GM23248 (cell line): ENCODE data around the gene ZNF598.

Experiments
- EZH2 ChIP-seq: fragments of 200-600 bp; sonication (generic); IDR thresholded peaks from 2 replicates; pipeline ENCODE4 v1.6.1; 2018; ENCODE audit warnings: antibody characterized with exemption, mild to moderate bottlenecking; ENCODE audit not compliant: insufficient read depth, poor library complexity, severe bottlenecking
- EZH2phosphoT487 ChIP-seq: fragments of 200-600 bp; sonication (generic); IDR thresholded peaks from 2 replicates; pipeline ENCODE4 v1.6.1; 2018; ENCODE audit warnings: antibody characterized with exemption, moderate library complexity, mild to moderate bottlenecking, low read depth; ENCODE audit not compliant: insufficient read depth

DNA sequence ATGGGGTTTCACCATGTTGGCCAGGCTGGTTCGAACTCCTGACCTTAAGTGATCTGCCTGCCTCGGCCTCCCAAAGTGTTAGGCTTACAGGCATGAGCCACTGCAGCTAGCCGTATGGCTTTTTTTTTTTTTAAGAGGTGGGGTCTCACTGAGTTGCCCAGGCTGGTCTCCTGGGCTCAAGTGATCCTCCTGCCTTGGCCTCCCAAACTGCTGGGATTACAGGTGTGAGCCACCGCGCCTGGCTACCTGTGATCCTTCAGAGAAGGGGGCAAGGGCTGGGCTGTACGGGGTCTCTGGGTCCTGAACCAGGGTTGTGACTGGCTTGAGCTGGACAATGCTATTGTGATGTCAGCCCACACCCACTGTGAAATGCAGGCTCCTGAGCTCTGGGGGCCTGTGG, 43.2 kb downstream of the ZNF598 start, which contains the start of gene RNF151:
- TF ChIP-seq EZH2: no peak
- TF ChIP-seq EZH2phosphoT487: no peak
